AML-193 (cell line): ENCODE results near the gene PARS2.

Experiments used
- DNase-seq, 2 experiments: peaks; one replicate each; lab custom pipeline; 2025; lab: John Stamatoyannopoulos, UW

Gene PARS2

DNA sequence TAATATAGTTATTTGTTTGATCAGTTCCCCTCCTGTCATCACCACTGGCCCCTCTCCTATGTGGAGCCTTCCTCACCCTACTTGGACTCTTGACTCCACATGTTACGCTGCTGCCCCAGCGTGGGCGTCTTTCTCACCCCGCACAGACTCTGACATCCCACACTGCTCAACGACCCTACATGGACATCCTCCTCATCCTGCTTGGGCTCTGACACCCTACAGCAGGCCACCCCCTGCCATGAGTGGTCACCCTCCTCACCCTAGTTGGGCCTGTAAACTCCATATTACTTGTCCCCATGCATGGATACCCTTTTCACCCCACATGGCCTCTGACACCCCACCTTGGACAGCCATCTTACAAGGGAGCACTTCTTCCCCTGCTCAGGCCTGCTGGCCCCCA, 27.6 kb downstream of the PARS2 start:
- DNase-seq, result no peak

GRCh38 chr1:54728027-54728426, 36.3 kb downstream of the PARS2 start:
- no peak for DNase-seq

GRCh38 chr1:54724771-54725170, 39.6 kb downstream of the PARS2 start:
- DNase-seq, result no peak

DNA sequence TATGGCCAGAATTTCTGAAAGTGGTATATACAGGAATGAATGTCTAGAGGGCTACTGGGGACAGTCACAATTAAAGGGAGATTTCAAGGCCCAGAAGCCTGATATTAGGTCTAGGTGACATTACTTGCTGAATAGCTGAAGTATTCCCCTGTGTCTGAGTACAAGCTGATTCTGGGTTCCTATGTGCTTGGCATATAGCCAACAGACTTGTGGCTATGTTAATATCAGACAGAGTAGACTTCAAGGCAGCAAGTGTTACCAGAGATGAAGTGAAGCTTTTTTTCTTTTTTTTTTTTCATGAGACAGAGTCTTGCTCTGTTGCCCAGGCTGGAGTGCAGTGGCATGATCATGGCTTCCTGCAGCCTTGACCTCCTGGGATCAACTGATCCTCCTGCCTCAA, 40.3 kb downstream of the PARS2 start:
- DNase-seq, result no peak

GRCh38 chr1:54721719-54722118, 42.6 kb downstream of the PARS2 start:
- no peak for DNase-seq

GRCh38 chr1:54716299-54717047, 47.9 kb downstream of the PARS2 start:
- DNase-seq, result peak in 1 of 2 experiments; percentile 23

- DNase-seq, result peak; percentile 58 to 66
Observed at GRCh38 chr1:54715493-54716298, 48.6 kb downstream of the PARS2 start, which contains the start of gene TTC4. TSS of gene TTC4 (plus strand) at chr1:54715861. CDS start at chr1:54715909, 48 bp downstream.

DNA sequence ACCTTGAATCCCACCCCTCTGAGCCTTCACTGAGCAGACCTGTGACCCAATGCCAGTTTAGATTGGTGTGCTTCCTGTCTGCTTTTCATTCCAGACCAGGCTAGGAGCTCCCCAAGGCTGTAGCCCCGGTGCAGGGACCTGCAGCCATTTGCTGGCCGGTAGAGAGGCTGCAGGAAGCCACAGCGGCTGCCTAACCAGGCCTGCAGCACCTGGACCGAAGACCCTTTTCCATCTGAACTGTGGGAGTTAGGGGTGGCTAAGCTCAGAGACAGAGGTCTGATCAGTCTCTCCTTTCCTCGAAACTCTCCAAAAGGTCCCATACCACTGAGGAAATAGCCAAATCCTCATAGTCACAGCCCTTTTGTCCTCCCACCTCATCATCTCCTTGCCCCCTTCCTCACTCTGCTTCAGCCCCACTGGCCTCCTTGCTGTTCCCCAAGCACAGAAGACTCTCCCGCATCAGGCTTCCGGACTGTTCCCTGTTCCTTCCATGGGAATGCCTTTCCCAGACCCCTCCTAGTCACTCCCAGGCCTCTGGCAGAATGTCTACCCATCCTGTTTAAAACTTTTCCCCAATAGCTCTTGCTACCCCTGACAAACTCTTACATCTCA, 49.3 kb downstream of the PARS2 start:
- DNase-seq, result no peak

- no peak for DNase-seq
Observed at GRCh38 chr1:54711536-54711935, 52.8 kb downstream of the PARS2 start.

GRCh38 chr1:54710841-54711240, 53.5 kb downstream of the PARS2 start:
- no peak for DNase-seq

DNA sequence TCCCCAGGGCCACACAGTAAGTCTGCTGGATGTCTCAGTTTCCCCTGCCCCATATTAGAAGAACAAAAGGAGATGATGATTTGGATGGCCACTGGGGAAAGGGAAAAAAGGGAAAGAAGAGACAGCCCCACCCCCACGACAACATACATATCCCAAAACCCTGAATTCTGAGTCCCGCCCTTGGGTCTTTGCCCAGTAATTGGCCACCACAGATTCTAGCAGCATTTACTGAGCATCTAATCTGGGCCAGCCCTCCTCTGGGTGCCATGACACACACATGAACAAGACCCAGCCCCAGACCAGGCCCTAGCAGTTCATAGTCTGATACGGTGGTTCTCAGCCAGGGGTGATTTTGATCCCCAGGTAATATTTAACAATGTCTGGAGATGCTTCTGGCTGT, 53.9 kb downstream of the PARS2 start:
- DNase-seq, result no peak

- DNase-seq, result no peak
Observed at GRCh38 chr1:54709547-54710292, 54.6 kb downstream of the PARS2 start.

- DNase-seq, result no peak
Observed at GRCh38 chr1:54708385-54708784, 55.9 kb downstream of the PARS2 start.
